Measurements from ENCODE around the gene SLC9C1.

GRCh38 chr3:112341386-112341785 is 47.4 kb upstream of the SLC9C1 start:
- TF ChIP-seq ISL1 (CRISPR knock-in tag; IDR thresholded peaks at IDR 0.05) (no peak), ZFP30 (CRISPR knock-in tag; IDR thresholded peaks at IDR 0.05) (no peak), ESRRG (CRISPR knock-in tag; IDR thresholded peaks at IDR 0.05) (no peak)

All from SK-N-SH treated with all-trans-retinoic acid at 6 μM for 48 hours (cell line).